ENCODE data around the gene GIMAP1. TPM values are rescaled to one million over a fixed set of nuclear protein-coding genes. Genes with fewer than 3 reads are reported as not detected.

GIMAP1 gene
- polyA plus RNA-seq, 1 of the 3 experiments (the other 2 are of a cell fraction): not detected

DNA sequence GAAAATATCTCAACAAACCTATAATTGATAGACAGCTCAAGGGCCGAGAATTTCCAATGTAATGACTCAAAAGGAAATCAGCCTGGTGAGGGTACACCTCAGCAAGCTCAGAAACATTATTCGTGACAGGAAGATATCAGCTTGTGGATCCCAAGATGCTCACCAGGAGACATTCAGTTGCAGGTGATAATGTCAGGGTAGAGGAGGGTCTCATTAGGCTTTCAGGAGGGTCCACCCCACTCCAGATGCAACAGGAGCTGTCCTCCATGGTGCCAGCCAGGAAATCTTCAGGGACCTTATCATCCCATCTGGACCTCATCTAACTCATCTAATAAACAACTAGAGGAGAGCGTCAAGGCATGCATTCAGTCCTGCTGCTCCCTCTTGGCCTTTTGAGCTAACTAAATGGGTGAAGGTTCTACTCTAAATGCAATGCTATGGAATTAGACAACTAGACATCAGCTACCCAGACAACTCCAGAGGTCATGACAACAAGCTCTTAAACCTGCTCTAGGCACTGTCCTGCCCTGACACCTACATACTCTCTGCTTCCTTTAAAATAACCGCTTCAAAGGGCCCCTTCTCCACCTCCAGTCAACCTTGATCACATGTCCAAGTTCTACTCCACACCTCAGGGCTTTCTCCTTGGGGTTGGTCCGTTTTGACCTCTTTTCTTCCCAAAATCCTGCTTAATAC is 16.5 kb downstream of the GIMAP1 start (continued):
- TF ChIP-seq, protein P1, sequence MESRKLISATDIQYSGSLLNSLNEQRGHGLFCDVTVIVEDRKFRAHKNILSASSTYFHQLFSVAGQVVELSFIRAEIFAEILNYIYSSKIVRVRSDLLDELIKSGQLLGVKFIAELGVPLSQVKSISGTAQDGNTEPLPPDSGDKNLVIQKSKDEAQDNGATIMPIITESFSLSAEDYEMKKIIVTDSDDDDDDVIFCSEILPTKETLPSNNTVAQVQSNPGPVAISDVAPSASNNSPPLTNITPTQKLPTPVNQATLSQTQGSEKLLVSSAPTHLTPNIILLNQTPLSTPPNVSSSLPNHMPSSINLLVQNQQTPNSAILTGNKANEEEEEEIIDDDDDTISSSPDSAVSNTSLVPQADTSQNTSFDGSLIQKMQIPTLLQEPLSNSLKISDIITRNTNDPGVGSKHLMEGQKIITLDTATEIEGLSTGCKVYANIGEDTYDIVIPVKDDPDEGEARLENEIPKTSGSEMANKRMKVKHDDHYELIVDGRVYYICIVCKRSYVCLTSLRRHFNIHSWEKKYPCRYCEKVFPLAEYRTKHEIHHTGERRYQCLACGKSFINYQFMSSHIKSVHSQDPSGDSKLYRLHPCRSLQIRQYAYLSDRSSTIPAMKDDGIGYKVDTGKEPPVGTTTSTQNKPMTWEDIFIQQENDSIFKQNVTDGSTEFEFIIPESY (IDR thresholded peaks at IDR 0.05; ENCODE audit: borderline replicate concordance, low read depth): no peak
- TF ChIP-seq MXI1 (IDR thresholded peaks at IDR 0.05; ENCODE audit: low read depth, low read length): no peak
- TF ChIP-seq, protein P2, sequence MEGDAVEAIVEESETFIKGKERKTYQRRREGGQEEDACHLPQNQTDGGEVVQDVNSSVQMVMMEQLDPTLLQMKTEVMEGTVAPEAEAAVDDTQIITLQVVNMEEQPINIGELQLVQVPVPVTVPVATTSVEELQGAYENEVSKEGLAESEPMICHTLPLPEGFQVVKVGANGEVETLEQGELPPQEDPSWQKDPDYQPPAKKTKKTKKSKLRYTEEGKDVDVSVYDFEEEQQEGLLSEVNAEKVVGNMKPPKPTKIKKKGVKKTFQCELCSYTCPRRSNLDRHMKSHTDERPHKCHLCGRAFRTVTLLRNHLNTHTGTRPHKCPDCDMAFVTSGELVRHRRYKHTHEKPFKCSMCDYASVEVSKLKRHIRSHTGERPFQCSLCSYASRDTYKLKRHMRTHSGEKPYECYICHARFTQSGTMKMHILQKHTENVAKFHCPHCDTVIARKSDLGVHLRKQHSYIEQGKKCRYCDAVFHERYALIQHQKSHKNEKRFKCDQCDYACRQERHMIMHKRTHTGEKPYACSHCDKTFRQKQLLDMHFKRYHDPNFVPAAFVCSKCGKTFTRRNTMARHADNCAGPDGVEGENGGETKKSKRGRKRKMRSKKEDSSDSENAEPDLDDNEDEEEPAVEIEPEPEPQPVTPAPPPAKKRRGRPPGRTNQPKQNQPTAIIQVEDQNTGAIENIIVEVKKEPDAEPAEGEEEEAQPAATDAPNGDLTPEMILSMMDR (IDR thresholded peaks at IDR 0.05): no peak
- TF ChIP-seq TCF12 (IDR thresholded peaks at IDR 0.05): no peak
- TF ChIP-seq SIN3A (IDR thresholded peaks at IDR 0.05; ENCODE audit: borderline replicate concordance, low read depth, low read length): no peak
- no peak for TF ChIP-seq RXRA (IDR thresholded peaks at IDR 0.05; ENCODE audit: borderline replicate concordance, low read depth)
- no peak for TF ChIP-seq NRF1 (IDR thresholded peaks at IDR 0.05; ENCODE audit: low read depth, low read length)

DNA sequence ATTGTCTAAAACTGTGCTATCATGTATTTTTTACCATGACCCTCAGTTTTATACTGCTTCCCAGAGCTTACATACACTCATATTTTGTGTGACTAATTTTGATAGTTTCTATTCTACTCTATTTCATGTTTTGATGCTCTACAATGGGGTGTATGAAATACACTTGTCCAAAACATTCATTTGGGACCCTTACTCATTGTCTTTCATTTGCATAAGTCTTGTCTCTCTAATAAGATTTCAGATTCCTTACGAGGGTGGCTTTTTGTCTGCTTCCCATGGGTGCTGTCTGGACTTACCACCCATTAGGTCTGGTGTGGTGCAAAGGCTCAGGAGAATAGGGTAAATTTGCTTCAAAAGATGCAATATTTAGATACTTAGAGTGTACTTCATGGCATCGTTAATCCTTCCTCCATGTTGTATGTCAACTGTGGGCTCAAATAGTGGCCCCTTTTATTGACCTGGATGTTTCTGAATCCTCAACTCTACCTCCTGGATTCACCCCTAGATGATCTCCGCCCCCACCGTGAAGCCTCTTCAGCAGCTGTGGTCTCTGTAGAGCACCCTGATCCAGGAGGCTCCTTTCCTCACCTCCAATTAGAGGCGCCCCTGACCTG is 17.2 kb downstream of the GIMAP1 start:
- DNase-seq: no peak
- Histone ChIP-seq H3K27me3 (ENCODE audit: insufficient read depth) (no peaks in the 10 kb centered on the region; the same call in 1 of the 2 replicates), H3K9me2 (no peaks in the 10 kb centered on the region), H3K4me1 (ENCODE audit: control insufficient read depth in 1 of 2, insufficient read depth in 2 of 2, low read depth in 1 of 2, low read length in 1 of 2) (peaks cover 0 to 2% of the 10 kb centered on the region in 2 experiments; a peak in 1 of 4 replicates), H3F3A (replicated peaks; ENCODE audit: insufficient read depth) (no peaks in the 10 kb centered on the region), H3K79me2 (ENCODE audit: insufficient read depth) (no peaks in the 10 kb centered on the region), H3K4me2 (no peak overlapping the region), H3K36me3 (replicated peaks in 1 of 2; ENCODE audit: control insufficient read depth in 1 of 2, insufficient read depth in 2 of 2, low read length in 1 of 2) (no peaks in the 10 kb centered on the region), H2AFZ (ENCODE audit: low read depth) (no peak overlapping the region), H3K4me3 (ENCODE audit: low read depth in 2 of 2, low read length in 1 of 2) (no peak overlapping the region), H3K9ac (no peak overlapping the region), H4K20me1 (ENCODE audit: insufficient read depth) (no peaks in the 10 kb centered on the region), H3K9me3 (no peaks in the 10 kb centered on the region; the same call in 1 of the 2 replicates), H3K27ac (ENCODE audit: low read depth in 2 of 2, low read length in 1 of 2) (no peak overlapping the region)
- POLR2A ChIA-PET: no interaction called here
- CTCF ChIA-PET: interaction anchor here (0.7 to 0.8 kb wide), 2 partner anchors 11 to 284 kb away, joined by 3 to 4 read pairs; no protein-coding TSS in a partner anchor
- TF ChIP-seq, protein P3, sequence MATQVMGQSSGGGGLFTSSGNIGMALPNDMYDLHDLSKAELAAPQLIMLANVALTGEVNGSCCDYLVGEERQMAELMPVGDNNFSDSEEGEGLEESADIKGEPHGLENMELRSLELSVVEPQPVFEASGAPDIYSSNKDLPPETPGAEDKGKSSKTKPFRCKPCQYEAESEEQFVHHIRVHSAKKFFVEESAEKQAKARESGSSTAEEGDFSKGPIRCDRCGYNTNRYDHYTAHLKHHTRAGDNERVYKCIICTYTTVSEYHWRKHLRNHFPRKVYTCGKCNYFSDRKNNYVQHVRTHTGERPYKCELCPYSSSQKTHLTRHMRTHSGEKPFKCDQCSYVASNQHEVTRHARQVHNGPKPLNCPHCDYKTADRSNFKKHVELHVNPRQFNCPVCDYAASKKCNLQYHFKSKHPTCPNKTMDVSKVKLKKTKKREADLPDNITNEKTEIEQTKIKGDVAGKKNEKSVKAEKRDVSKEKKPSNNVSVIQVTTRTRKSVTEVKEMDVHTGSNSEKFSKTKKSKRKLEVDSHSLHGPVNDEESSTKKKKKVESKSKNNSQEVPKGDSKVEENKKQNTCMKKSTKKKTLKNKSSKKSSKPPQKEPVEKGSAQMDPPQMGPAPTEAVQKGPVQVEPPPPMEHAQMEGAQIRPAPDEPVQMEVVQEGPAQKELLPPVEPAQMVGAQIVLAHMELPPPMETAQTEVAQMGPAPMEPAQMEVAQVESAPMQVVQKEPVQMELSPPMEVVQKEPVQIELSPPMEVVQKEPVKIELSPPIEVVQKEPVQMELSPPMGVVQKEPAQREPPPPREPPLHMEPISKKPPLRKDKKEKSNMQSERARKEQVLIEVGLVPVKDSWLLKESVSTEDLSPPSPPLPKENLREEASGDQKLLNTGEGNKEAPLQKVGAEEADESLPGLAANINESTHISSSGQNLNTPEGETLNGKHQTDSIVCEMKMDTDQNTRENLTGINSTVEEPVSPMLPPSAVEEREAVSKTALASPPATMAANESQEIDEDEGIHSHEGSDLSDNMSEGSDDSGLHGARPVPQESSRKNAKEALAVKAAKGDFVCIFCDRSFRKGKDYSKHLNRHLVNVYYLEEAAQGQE (IDR thresholded peaks at IDR 0.05; ENCODE audit: low read depth, low read length): no peak
- TF ChIP-seq NFIC (IDR thresholded peaks at IDR 0.05; ENCODE audit: borderline replicate concordance) (no peak), EP300 (IDR thresholded peaks at IDR 0.05; ENCODE audit: borderline replicate concordance in 1 of 2, low read depth in 1 of 2, low read length in 1 of 2) (no peak), POLR2AphosphoS5 (IDR thresholded peaks at IDR 0.05; ENCODE audit: low read depth, low read length) (no peak), NRF1 (IDR thresholded peaks at IDR 0.05; ENCODE audit: low read depth, low read length) (no peak)
- TF ChIP-seq, protein P2 (IDR thresholded peaks at IDR 0.05): no peak
- WGBS (ENCODE audit: low lambda C conversion rate): 1% methylated on average over 5 of the region's 5 CpGs

All from SK-N-SH (cell line).